CD14-positive monocyte (primary cell): ENCODE data around the gene EXOC6. TPM values are rescaled to one million over a fixed set of nuclear protein-coding genes. Genes with fewer than 3 reads are reported as not detected.
"Not testable (repeated sequence)": the region's sequence is repeated elsewhere in the genome, so short reads cannot be mapped to it uniquely, and the experiment has no call there.

Source experiments
- DNase-seq, 3 donors: peaks; one replicate each; pipeline ENCODE4 v3.0.0-alpha.2; 2011 to 2022
- H2AFZ ChIP-seq: 2 replicates; pipeline ENCODE4 v1.6.0; 2012; ENCODE audit warnings: mild to moderate bottlenecking, low read depth, low read length, inconsistent platforms; ENCODE audit not compliant: insufficient read depth, poor library complexity, severe bottlenecking
- H3K27ac ChIP-seq, 2 donors: 1 replicate in 1 of 2; 2 replicates in 1 of 2; pipeline ENCODE4 v1.5.1; 2012 to 2013; ENCODE audit warnings: low read length in 2 of 2, control low read depth in 1 of 2, inconsistent platforms in 1 of 2, low read depth in 1 of 2, mild to moderate bottlenecking in 1 of 2
- H3K27me3 ChIP-seq, 2 donors: one replicate each; pipeline versions ENCODE4 v1.6.0 to v1.6.1; 2011 to 2013; ENCODE audit warnings: low read length in 2 of 2; ENCODE audit not compliant: control insufficient read depth in 2 of 2, insufficient read depth in 2 of 2
- H3K36me3 ChIP-seq, 2 donors: replicated peaks in 1 of 2; 1 replicate in 1 of 2; 2 replicates in 1 of 2; pipeline versions ENCODE4 v1.5.1 to v1.6.1; 2012 to 2013; ENCODE audit warnings: low read length in 2 of 2, control low read depth in 1 of 2, inconsistent platforms in 1 of 2, mild to moderate bottlenecking in 1 of 2; ENCODE audit not compliant: insufficient read depth in 2 of 2, control insufficient read depth in 1 of 2
- H3K4me1 ChIP-seq, 2 donors: 1 replicate in 1 of 2; 2 replicates in 1 of 2; pipeline versions ENCODE4 v1.5.1 to v1.6.1; 2012 to 2013; ENCODE audit warnings: low read length in 2 of 2, control low read depth in 1 of 2, inconsistent platforms in 1 of 2, mild to moderate bottlenecking in 1 of 2, moderate library complexity in 1 of 2; ENCODE audit not compliant: insufficient read depth in 2 of 2, control insufficient read depth in 1 of 2
- H3K4me2 ChIP-seq: replicated peaks from 2 replicates; pipeline ENCODE3; 2012; ENCODE audit warnings: low read length, moderate library complexity, mild to moderate bottlenecking; ENCODE audit not compliant: poor library complexity, severe bottlenecking; ENCODE audit errors: extremely low read depth
- H3K4me3 ChIP-seq, 3 experiments: fragments of 200-600 bp in 1 of 3; sonication (generic) in 1 of 3; replicated peaks in 1 of 3; 1 replicate in 2 of 3; 2 replicates in 1 of 3; pipeline ENCODE4 v1.5.1; 2011 to 2013; ENCODE audit warnings: low read length in 3 of 3, mild to moderate bottlenecking in 3 of 3, control low read depth in 2 of 3, low read depth in 2 of 3, inconsistent platforms in 1 of 3, moderate library complexity in 1 of 3
- H3K79me2 ChIP-seq: 2 replicates; pipeline ENCODE4 v1.6.0; 2012; ENCODE audit warnings: mild to moderate bottlenecking, control low read depth, inconsistent platforms, low read length, moderate library complexity; ENCODE audit not compliant: insufficient read depth
- H3K9ac ChIP-seq: 2 replicates; pipeline ENCODE4 v1.6.0; 2017; ENCODE audit warnings: low read length, mild to moderate bottlenecking; ENCODE audit not compliant: insufficient read depth, poor library complexity, severe bottlenecking
- H3K9me3 ChIP-seq, 2 donors: replicated peaks in 1 of 2; 1 replicate in 1 of 2; 2 replicates in 1 of 2; pipeline versions ENCODE4 v1.5.1 to v1.6.1; 2012 to 2013; ENCODE audit warnings: low read length in 2 of 2, control low read depth in 1 of 2; ENCODE audit not compliant: control insufficient read depth in 1 of 2, insufficient read depth in 1 of 2
- H4K20me1 ChIP-seq: 2 replicates; pipeline ENCODE4 v1.6.0; 2012; ENCODE audit warnings: mild to moderate bottlenecking, low read length, control low read depth, moderate library complexity; ENCODE audit not compliant: insufficient read depth
- H3K27ac Mint-ChIP-seq, 7 donors: one replicate each; pipeline ENCODE4 v1.8.0; 2020; ENCODE audit warnings: mild to moderate bottlenecking in 7 of 7, mixed read lengths in 7 of 7, moderate library complexity in 6 of 7, inconsistent platforms in 2 of 7
- H3K27me3 Mint-ChIP-seq, 3 donors: one replicate each; pipeline ENCODE4 v1.8.0; 2021 to 2022; ENCODE audit warnings: low read depth in 3 of 3, mild to moderate bottlenecking in 3 of 3, mixed read lengths in 3 of 3, moderate library complexity in 3 of 3, inconsistent platforms in 1 of 3
- H3K36me3 Mint-ChIP-seq, 2 donors: one replicate each; pipeline ENCODE4 v1.8.0; 2020; ENCODE audit warnings: mixed read lengths in 2 of 2, inconsistent platforms in 1 of 2, mild to moderate bottlenecking in 1 of 2
- H3K4me1 Mint-ChIP-seq: one replicate; pipeline ENCODE4 v1.8.0; 2020; ENCODE audit warnings: mild to moderate bottlenecking, mixed read lengths
- H3K4me3 Mint-ChIP-seq, 2 donors: one replicate each; pipeline ENCODE4 v1.8.0; 2020; ENCODE audit warnings: mild to moderate bottlenecking in 2 of 2, mixed read lengths in 2 of 2, moderate library complexity in 1 of 2
- H3K9me3 Mint-ChIP-seq, 7 donors: one replicate each; pipeline ENCODE4 v1.8.0; 2020 to 2022; ENCODE audit warnings: mixed read lengths in 7 of 7, mild to moderate bottlenecking in 6 of 7, moderate library complexity in 6 of 7, inconsistent platforms in 2 of 7
- CTCF ChIP-seq: fragments of 200-600 bp; IDR thresholded peaks from one replicate; pipeline ENCODE4 v1.8.0; 2022; ENCODE audit warnings: antibody characterized with exemption, mild to moderate bottlenecking
- WGBS: methylation state at CpG from one replicate; pipeline ENCODE4 v1.1.5; 2013; ENCODE audit warnings: missing lambda C conversion rate; ENCODE audit not compliant: insufficient coverage; 5-methylcytosine and 5-hydroxymethylcytosine counted together
- intact Hi-C, 2 donors: fragments of 100-400 bp; cut with micrococcal nuclease; formaldehyde crosslinking; loops; one replicate each; pipeline versions ENCODE4 v1.15.0 to v1.15.1; 2023
- polyA plus RNA-seq, 3 donors: library from polyadenylated mRNA; depleted of rRNA in 1 of 3; unstranded in 2 of 3; stranded (reverse) in 1 of 3; fragments of 300-500 nt in 2 of 3; fragments of >200 nt in 1 of 3; fragmentation: Illumina TruSeq in 2 of 3; gene quantifications; 1 replicate in 2 of 3; 2 replicates in 1 of 3; pipeline ENCODE4 v1.2.3, GENCODE V29; 2012 to 2021

The EXOC6 gene
- polyA plus RNA-seq, 3 donors, result 7.5 to 9.6 (median 8.3) TPM

- no peaks in the 10 kb centered on the region for H3K79me2 ChIP-seq
- Mint-ChIP-seq H3K9me3 (peaks cover 0 to 4% (median 0%) of the 10 kb centered on the region in 7 donors), H3K4me3 (no peak overlapping the region), H3K27ac (no peak overlapping the region), H3K4me1 (no peaks in the 10 kb centered on the region), H3K27me3 (peaks cover 0 to 1% (median 0%) of the 10 kb centered on the region in 3 donors), H3K36me3 (peaks cover 66 to 75% of the 10 kb centered on the region in 2 donors)
- H4K20me1 ChIP-seq, result no peaks in the 10 kb centered on the region
- H3K9ac ChIP-seq, result no peak overlapping the region
- peaks cover 22 to 60% of the 10 kb centered on the region in 2 donors for H3K36me3 ChIP-seq
- no peak overlapping the region for H3K4me3 ChIP-seq
- DNase-seq, result no peak
- no peaks in the 10 kb centered on the region for H3K9me3 ChIP-seq
- no peak overlapping the region for H3K4me2 ChIP-seq
- no peaks in the 10 kb centered on the region for H3K27me3 ChIP-seq
- H2AFZ ChIP-seq, result no peak overlapping the region
- no peaks in the 10 kb centered on the region for H3K4me1 ChIP-seq
- 100% methylated on average over 1 of the region's 4 CpGs for WGBS
- TF ChIP-seq CTCF, result no peak
- intact Hi-C loops, result no loop called here
- no peak overlapping the region for H3K27ac ChIP-seq
These were observed 59.0 kb downstream of the EXOC6 start for GRCh38 chr10:92907280-92907679.

GRCh38 chr10:92912631-92913030 is 64.3 kb downstream of the EXOC6 start:
- H3K79me2 ChIP-seq, H3K4me3 ChIP-seq, intact Hi-C loops, H3K9ac ChIP-seq, H3K9me3 ChIP-seq, H3K4me1 Mint-ChIP-seq, H3K27me3 ChIP-seq, H3K27ac Mint-ChIP-seq, H3K27me3 Mint-ChIP-seq, H3K4me1 ChIP-seq, H2AFZ ChIP-seq, H3K4me3 Mint-ChIP-seq, DNase-seq, H3K27ac ChIP-seq, H3K4me2 ChIP-seq, H3K9me3 Mint-ChIP-seq, H4K20me1 ChIP-seq: not testable (repeated sequence)
- H3K36me3 ChIP-seq, result peaks cover 12 to 53% of the 10 kb centered on the region in 2 donors
- peaks cover 48 to 68% of the 10 kb centered on the region in 2 donors for H3K36me3 Mint-ChIP-seq
- 100% methylated on average over 1 of the region's 4 CpGs for WGBS
